Activated CD4-positive, CD25-positive, alpha-beta regulatory T cell (primary cell): ENCODE data around the gene CEBPG.

Source experiments
- DNase-seq, 4 experiments: peaks; one replicate each; lab custom pipeline; 2025; lab: John Stamatoyannopoulos, UW

CEBPG gene

GRCh38 chr19:33382006-33382405 is 8.5 kb downstream of the CEBPG start:
- no peak for DNase-seq

GRCh38 chr19:33382982-33383381 is 9.5 kb downstream of the CEBPG start:
- DNase-seq: no peak

GRCh38 chr19:33383720-33384292 is 10.3 kb downstream of the CEBPG start:
- no peak for DNase-seq

GRCh38 chr19:33384983-33385382 is 11.5 kb downstream of the CEBPG start:
- DNase-seq: no peak

GRCh38 chr19:33385956-33386355 is 12.4 kb downstream of the CEBPG start:
- DNase-seq: no peak

- no peak for DNase-seq
Observed at GRCh38 chr19:33386361-33386858, 12.9 kb downstream of the CEBPG start.

GRCh38 chr19:33387351-33388230 is 14.1 kb downstream of the CEBPG start:
- DNase-seq: no peak

- DNase-seq: no peak
Observed at GRCh38 chr19:33388231-33388724, 14.8 kb downstream of the CEBPG start.

GRCh38 chr19:33388725-33389420 is 15.4 kb downstream of the CEBPG start:
- no peak for DNase-seq

GRCh38 chr19:33389421-33390100 is 16.1 kb downstream of the CEBPG start:
- DNase-seq: no peak

GRCh38 chr19:33390101-33390907 is 16.8 kb downstream of the CEBPG start:
- no peak for DNase-seq

- no peak for DNase-seq
Observed at GRCh38 chr19:33390908-33391630, 17.6 kb downstream of the CEBPG start.

- DNase-seq: no peak
Observed at GRCh38 chr19:33391631-33392249, 18.2 kb downstream of the CEBPG start.

- no peak for DNase-seq
Observed at GRCh38 chr19:33392341-33393285, 19.1 kb downstream of the CEBPG start.

GRCh38 chr19:33393286-33394005 is 19.9 kb downstream of the CEBPG start:
- DNase-seq: no peak

GRCh38 chr19:33394006-33394722 is 20.7 kb downstream of the CEBPG start:
- no peak for DNase-seq
